GM10248 (cell line): ENCODE measurements around the gene GLRA1.
"Not testable (repeated sequence)": the region's sequence is repeated elsewhere in the genome, so short reads cannot be mapped to it uniquely, and the experiment has no call there.

ENCODE experiments used
- CTCF ChIA-PET: fragments of 300-600 bp; sonication (Branson Sonifier 250); formaldehyde crosslinking; extraction: SDS; loops from one replicate; lab custom pipeline; 2021; ENCODE audit warnings: antibody characterized with exemption; lab: Yijun Ruan, JAX
- POLR2A ChIA-PET: fragments of 350-650 bp; sonication (Branson Sonifier 250); formaldehyde crosslinking; extraction: SDS; loops from one replicate; lab custom pipeline; 2020; ENCODE audit warnings: antibody characterized with exemption; lab: Yijun Ruan, JAX
- DNase-seq: peaks from one replicate; pipeline ENCODE4 v3.0.0; 2012; ENCODE audit errors: extremely low spot score
- CTCF ChIP-seq: IDR thresholded peaks from 2 replicates; pipeline ENCODE4 v1.5.1; 2012; ENCODE audit warnings: mild to moderate bottlenecking, low read depth; ENCODE audit errors: extremely low read depth, missing control alignments, control extremely low read depth

The GLRA1 gene

GRCh38 chr5:151862811-151863472 is 61.7 kb downstream of the GLRA1 start:
- TF ChIP-seq CTCF, result no peak
- ChIA-PET CTCF (interaction anchor here (2.0 kb wide), 1 partner anchor 280 kb away, joined by 4 read pairs; no protein-coding TSS in a partner anchor), POLR2A (no interaction called here)
- DNase-seq, result no peak

GRCh38 chr5:151860867-151861266 is 63.8 kb downstream of the GLRA1 start:
- DNase-seq, CTCF ChIA-PET, POLR2A ChIA-PET: not testable (repeated sequence)

GRCh38 chr5:151856861-151857260 is 67.8 kb downstream of the GLRA1 start:
- DNase-seq, result no peak
- no peak for TF ChIP-seq CTCF
- ChIA-PET CTCF (no interaction called here), POLR2A (no interaction called here)

- ChIA-PET POLR2A (no interaction called here), CTCF (no interaction called here)
- no peak for DNase-seq
- TF ChIP-seq CTCF, result no peak
These were observed 69.0 kb downstream of the GLRA1 start for GRCh38 chr5:151855701-151856100.

- ChIA-PET POLR2A (no interaction called here), CTCF (no interaction called here)
- no peak for TF ChIP-seq CTCF
- DNase-seq, result no peak
These were observed 76.8 kb downstream of the GLRA1 start for GRCh38 chr5:151847871-151848270.

- no peak for TF ChIP-seq CTCF
- CTCF ChIA-PET, result no interaction called here
- POLR2A ChIA-PET, result no interaction called here
- no peak for DNase-seq
These were observed 77.9 kb downstream of the GLRA1 start for GRCh38 chr5:151846765-151847164.

- DNase-seq, POLR2A ChIA-PET: not testable (repeated sequence)
- CTCF ChIA-PET, result interaction anchor here (1.6 to 12.8 kb wide), 4 partner anchors 7 to 672 kb away, joined by 4 to 354 read pairs (median 12); no protein-coding TSS in a partner anchor
These were observed 91.8 kb downstream of the GLRA1 start for GRCh38 chr5:151832843-151833242.
